ENCODE measurements around the gene FAM240B. TPM values are rescaled to one million over a fixed set of nuclear protein-coding genes. Genes with fewer than 3 reads are reported as not detected.

FAM240B gene
- total and polyA plus RNA-seq, 2 of the 8 experiments (the other 6 are each of a cell fraction or from before 2014, with no cell fraction given), result not detected

DNA sequence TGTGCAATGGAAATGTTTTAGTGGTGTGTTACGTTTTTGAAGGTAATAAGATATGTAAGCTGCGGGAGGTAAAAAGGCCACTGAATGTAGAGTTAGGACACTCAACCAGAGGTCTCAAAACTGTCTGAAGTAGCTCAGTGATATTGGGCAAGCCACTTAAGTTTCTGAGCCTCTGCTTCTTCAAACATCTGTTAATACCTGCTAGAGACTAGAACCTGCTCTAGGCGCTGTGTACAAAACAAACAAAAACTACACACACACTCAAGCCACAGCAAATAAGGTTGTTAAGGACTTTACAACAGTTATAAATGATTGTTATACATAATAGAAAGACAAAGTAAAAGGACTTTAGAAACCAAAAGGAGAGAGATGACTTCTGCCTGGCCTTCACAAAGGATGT is 24.6 kb upstream of the FAM240B start:
- no peaks in the 10 kb centered on the region for H3K27me3 ChIP-seq (replicated peaks in 1 of 4; ENCODE audit: control insufficient read depth in 3 of 4, extremely low read depth in 1 of 4, insufficient read depth in 3 of 4, low read length in 3 of 4)
- H3K4me1 ChIP-seq (replicated peaks in 1 of 4; ENCODE audit: control insufficient read depth in 3 of 4, insufficient read depth in 4 of 4, low read length in 3 of 4), result no peaks in the 10 kb centered on the region
- H2BK12ac ChIP-seq (ENCODE audit: low read depth, low read length), result no peak overlapping the region
- FAIRE-seq (no peak), DNase-seq (ENCODE audit: low read depth in 1 of 2, low spot score in 2 of 2) (no peak)
- H4K8ac ChIP-seq (ENCODE audit: extremely low read depth, insufficient read depth, low read length), result no peak overlapping the region
- no peak overlapping the region for H3K18ac ChIP-seq (ENCODE audit: extremely low read depth, low read length)
- H3K23ac ChIP-seq (ENCODE audit: insufficient read length), result no peak overlapping the region
- no peak overlapping the region for H2AFZ ChIP-seq (ENCODE audit: low read length)
- no peaks in the 10 kb centered on the region for H3K36me3 ChIP-seq (ENCODE audit: control insufficient read depth in 2 of 4, insufficient read depth in 4 of 4, low read length in 3 of 4)
- no peak overlapping the region for H2BK20ac ChIP-seq (ENCODE audit: low read length)
- H2BK5ac ChIP-seq (ENCODE audit: low read depth, low read length), result no peak overlapping the region
- H3K9me3 ChIP-seq (ENCODE audit: insufficient read depth in 2 of 2, low read depth in 1 of 2, low read length in 1 of 2), result no peaks in the 10 kb centered on the region
- no peaks in the 10 kb centered on the region for H3K23me2 ChIP-seq (ENCODE audit: low read depth, low read length)
- no peak overlapping the region for H3K4ac ChIP-seq (replicated peaks; ENCODE audit: insufficient read length, low read depth, low read length)
- H2BK120ac ChIP-seq (replicated peaks; ENCODE audit: low read depth, low read length), result no peak overlapping the region
- ChIA-PET POLR2A (ENCODE audit: partially characterized antibody) (no interaction called here), CTCF (ENCODE audit: partially characterized antibody) (interaction anchor here (1.6 kb wide), 1 partner anchor 9 kb away, joined by 5 read pairs; no protein-coding TSS in a partner anchor)
- H3K79me1 ChIP-seq (ENCODE audit: low read depth, low read length), result no peaks in the 10 kb centered on the region
- H3K79me2 ChIP-seq (ENCODE audit: control insufficient read depth in 1 of 2, insufficient read depth in 2 of 2, low read length in 2 of 2), result no peaks in the 10 kb centered on the region
- H4K5ac ChIP-seq (ENCODE audit: insufficient read length, low read depth, low read length), result no peak overlapping the region
- H2AK5ac ChIP-seq (ENCODE audit: low read depth, low read length), result no peak overlapping the region
- H3K56ac ChIP-seq (replicated peaks; ENCODE audit: insufficient read length, low read depth, low read length), result no peak overlapping the region
- WGBS, 2 experiments (ENCODE audit: extremely low coverage in 1 of 2, insufficient coverage in 1 of 2, insufficient read length in 1 of 2, insufficient replicate concordance in 2 of 2, low coverage in 1 of 2, low lambda C conversion rate in 2 of 2, missing lambda C conversion rate in 1 of 2), result 98% methylated on average over 3 of the region's 3 CpGs; no CpG with 5 or more reads in 1 of the 2 experiments
- no peak overlapping the region for H3K9ac ChIP-seq (replicated peaks in 1 of 4; ENCODE audit: extremely low read depth in 1 of 4, low read depth in 3 of 4, low read length in 3 of 4)
- H3K4me3 ChIP-seq (ENCODE audit: extremely low read depth in 1 of 4, insufficient read depth in 2 of 4, low read depth in 3 of 4, low read length in 4 of 4), result no peak overlapping the region
- no peaks in the 10 kb centered on the region for H4K20me1 ChIP-seq (replicated peaks in 1 of 2; ENCODE audit: control insufficient read depth in 1 of 2, insufficient read depth in 2 of 2, low read length in 2 of 2)
- H3K4me2 ChIP-seq (ENCODE audit: insufficient read depth in 1 of 2, low read depth in 2 of 2, low read length in 2 of 2), result no peak overlapping the region
- H2BK15ac ChIP-seq (ENCODE audit: low read length), result no peak overlapping the region
- no peak overlapping the region for H3K27ac ChIP-seq (ENCODE audit: low read depth, low read length)
- no peak overlapping the region for H4K91ac ChIP-seq (replicated peaks; ENCODE audit: insufficient read length, low read length)
- H3K14ac ChIP-seq (ENCODE audit: insufficient read length), result no peak overlapping the region
- no peak for TF ChIP-seq JUND (IDR thresholded peaks at IDR 0.05; ENCODE audit: low read length)
- TF ChIP-seq SIRT6 (IDR thresholded peaks at IDR 0.05; ENCODE audit: low read length), result no peak
- TF ChIP-seq HDAC6 (IDR thresholded peaks at IDR 0.05; ENCODE audit: low read depth, low read length), result no peak
- no peak for TF ChIP-seq KDM5A (IDR thresholded peaks at IDR 0.05; ENCODE audit: low read length)
- TF ChIP-seq SAP30 (IDR thresholded peaks at IDR 0.05; ENCODE audit: insufficient read depth, insufficient replicate concordance, low read length), result no peak
- no peak for TF ChIP-seq USF2 (IDR thresholded peaks at IDR 0.05; ENCODE audit: low read length)
- no peak for TF ChIP-seq RFX5 (IDR thresholded peaks at IDR 0.05; ENCODE audit: borderline replicate concordance, low read depth, low read length)
- TF ChIP-seq NRF1 (IDR thresholded peaks at IDR 0.05; ENCODE audit: low read depth, low read length), result no peak
- TF ChIP-seq CHD1 (IDR thresholded peaks at IDR 0.05; ENCODE audit: low read depth, low read length), result no peak
- no peak for TF ChIP-seq SIN3A (conservative IDR thresholded peaks at IDR 0.05 in 1 of 2, IDR thresholded peaks at IDR 0.05 in 1 of 2; ENCODE audit: low read depth in 1 of 2, low read length in 2 of 2)
- TF ChIP-seq, protein P1, sequence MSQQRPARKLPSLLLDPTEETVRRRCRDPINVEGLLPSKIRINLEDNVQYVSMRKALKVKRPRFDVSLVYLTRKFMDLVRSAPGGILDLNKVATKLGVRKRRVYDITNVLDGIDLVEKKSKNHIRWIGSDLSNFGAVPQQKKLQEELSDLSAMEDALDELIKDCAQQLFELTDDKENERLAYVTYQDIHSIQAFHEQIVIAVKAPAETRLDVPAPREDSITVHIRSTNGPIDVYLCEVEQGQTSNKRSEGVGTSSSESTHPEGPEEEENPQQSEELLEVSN (IDR thresholded peaks at IDR 0.05), result no peak
- no peak for TF ChIP-seq FOSL1 (IDR thresholded peaks at IDR 0.05; ENCODE audit: insufficient read depth, low read depth, low read length)
- no peak for TF ChIP-seq JUN (IDR thresholded peaks at IDR 0.05; ENCODE audit: low read depth, low read length)

Measured in H1 (cell line).